RWPE1 (cell line): ENCODE measurements around the gene LIN7A.

Experiments
- CTCF ChIA-PET: fragments of 350-600 bp; sonication (Branson Sonifier 250); formaldehyde crosslinking; extraction: SDS; loops from one replicate; lab custom pipeline; 2021; lab: Yijun Ruan, JAX
- POLR2A ChIA-PET: fragments of 400-600 bp; formaldehyde crosslinking; extraction: SDS; loops from one replicate; lab custom pipeline; 2020; ENCODE audit warnings: antibody characterized with exemption; ENCODE audit not compliant: low non-redundant PET; lab: Yijun Ruan, JAX
- DNase-seq: peaks from one replicate; pipeline ENCODE4 v3.0.0; 2012; ENCODE audit warnings: low spot score
- H3K27ac ChIP-seq: fragments of 450-650 bp; 2 replicates; pipeline ENCODE4 v1.5.1; 2017
- CTCF ChIP-seq: fragments of 450-650 bp; conservative IDR thresholded peaks from 2 replicates; pipeline ENCODE4 v1.5.1; 2017; ENCODE audit warnings: low read depth, mild to moderate bottlenecking

Gene LIN7A

GRCh38 chr12:80912901-80913770, 24.6 kb downstream of the LIN7A start:
- CTCF ChIA-PET, result no interaction called here
- POLR2A ChIA-PET, result no interaction called here
- TF ChIP-seq CTCF, result no peak
- no peak for DNase-seq
- H3K27ac ChIP-seq, result no peak overlapping the region

GRCh38 chr12:80909370-80909769, 28.4 kb downstream of the LIN7A start:
- H3K27ac ChIP-seq, result no peak overlapping the region
- no peak for TF ChIP-seq CTCF
- ChIA-PET POLR2A (no interaction called here), CTCF (no interaction called here)
- no peak for DNase-seq

- DNase-seq, result no peak
- CTCF ChIA-PET, result no interaction called here
- no peak overlapping the region for H3K27ac ChIP-seq
- TF ChIP-seq CTCF, result no peak
- POLR2A ChIA-PET, result no interaction called here
Measured at GRCh38 chr12:80902711-80903110, 35.0 kb downstream of the LIN7A start.

- ChIA-PET CTCF (no interaction called here), POLR2A (no interaction called here)
- DNase-seq, result no peak
- H3K27ac ChIP-seq, result no peak overlapping the region
- no peak for TF ChIP-seq CTCF
Measured at GRCh38 chr12:80901661-80902060, 36.1 kb downstream of the LIN7A start.

GRCh38 chr12:80895240-80895639, 42.5 kb downstream of the LIN7A start:
- TF ChIP-seq CTCF, result no peak
- POLR2A ChIA-PET, result no interaction called here
- no peak for DNase-seq
- no peak overlapping the region for H3K27ac ChIP-seq
- CTCF ChIA-PET, result interaction anchor here (0.5 to 0.6 kb wide), 2 partner anchors 48 to 69 kb away, joined by 3 to 6 read pairs; no protein-coding TSS in a partner anchor

- TF ChIP-seq CTCF, result no peak
- no peak overlapping the region for H3K27ac ChIP-seq
- CTCF ChIA-PET, result no interaction called here
- no peak for DNase-seq
- POLR2A ChIA-PET, result no interaction called here
Measured at GRCh38 chr12:80894179-80894578, 43.6 kb downstream of the LIN7A start.
